GM23248 (cell line): ENCODE measurements around the gene FAS. TPM values are rescaled to one million over a fixed set of nuclear protein-coding genes. Genes with fewer than 3 reads are reported as not detected.

ENCODE experiments used
- DNase-seq: peaks from one replicate; pipeline ENCODE4 v3.0.0-alpha.2; 2015
- H2AFZ ChIP-seq: fragments of 200-600 bp; sonication (generic); 2 replicates; pipeline ENCODE4 v1.6.1; 2016; ENCODE audit warnings: antibody characterized with exemption
- H3F3A ChIP-seq: fragments of 200-600 bp; sonication (generic); 2 replicates; pipeline ENCODE4 v1.6.1; 2016; ENCODE audit warnings: mild to moderate bottlenecking, antibody characterized with exemption, mixed run types; ENCODE audit not compliant: insufficient read depth
- H3K27ac ChIP-seq: fragments of 200-600 bp; sonication (generic); 2 replicates; pipeline ENCODE4 v1.5.1; 2016; ENCODE audit warnings: mild to moderate bottlenecking
- H3K27me3 ChIP-seq: fragments of 200-600 bp; sonication (generic); replicated peaks from 2 replicates; pipeline ENCODE4 v1.6.1; 2016; ENCODE audit warnings: mild to moderate bottlenecking; ENCODE audit not compliant: insufficient read depth
- H3K36me3 ChIP-seq: fragments of 200-600 bp; sonication (generic); 2 replicates; pipeline ENCODE4 v1.6.1; 2016; ENCODE audit warnings: low read depth, mild to moderate bottlenecking
- H3K4me1 ChIP-seq: fragments of 200-600 bp; sonication (generic); 2 replicates; pipeline ENCODE4 v1.6.1; 2016; ENCODE audit warnings: mild to moderate bottlenecking; ENCODE audit not compliant: insufficient read depth
- H3K4me2 ChIP-seq: fragments of 200-600 bp; sonication (generic); one replicate; pipeline ENCODE4 v1.6.1; 2016; ENCODE audit warnings: mild to moderate bottlenecking; ENCODE audit not compliant: unreplicated experiment
- H3K4me3 ChIP-seq: fragments of 200-600 bp; sonication (generic); 2 replicates; pipeline ENCODE4 v1.5.1; 2016; ENCODE audit warnings: mild to moderate bottlenecking
- H3K79me2 ChIP-seq: fragments of 200-600 bp; sonication (generic); 2 replicates; pipeline ENCODE4 v1.6.1; 2016; ENCODE audit warnings: mild to moderate bottlenecking; ENCODE audit not compliant: insufficient read depth
- H3K9ac ChIP-seq: fragments of 200-600 bp; sonication (generic); 2 replicates; pipeline ENCODE4 v1.6.1; 2016; ENCODE audit warnings: mild to moderate bottlenecking
- H3K9me2 ChIP-seq: fragments of 200-600 bp; sonication (generic); 2 replicates; pipeline ENCODE4 v1.6.1; 2016; ENCODE audit warnings: mixed run types, mild to moderate bottlenecking, moderate library complexity; ENCODE audit not compliant: insufficient read depth
- H3K9me3 ChIP-seq: fragments of 200-600 bp; sonication (generic); one replicate; pipeline ENCODE4 v1.6.1; 2017; ENCODE audit warnings: low read depth
- H4K20me1 ChIP-seq: fragments of 200-600 bp; sonication (generic); 2 replicates; pipeline ENCODE4 v1.6.0; 2016; ENCODE audit not compliant: insufficient read depth
- EZH2 ChIP-seq: fragments of 200-600 bp; sonication (generic); IDR thresholded peaks from 2 replicates; pipeline ENCODE4 v1.6.1; 2018; ENCODE audit warnings: antibody characterized with exemption, mild to moderate bottlenecking; ENCODE audit not compliant: insufficient read depth, poor library complexity, severe bottlenecking
- EZH2phosphoT487 ChIP-seq: fragments of 200-600 bp; sonication (generic); IDR thresholded peaks from 2 replicates; pipeline ENCODE4 v1.6.1; 2018; ENCODE audit warnings: antibody characterized with exemption, moderate library complexity, mild to moderate bottlenecking, low read depth; ENCODE audit not compliant: insufficient read depth
- WGBS, 2 experiments: methylation state at CpG; one replicate each; pipeline ENCODE4 v1.1.6; 2015 to 2017; ENCODE audit warnings: low lambda C conversion rate in 2 of 2, low coverage in 1 of 2; ENCODE audit errors: missing lambda C conversion rate in 2 of 2; 5-methylcytosine and 5-hydroxymethylcytosine counted together
- in situ Hi-C: fragments of 300-500 bp; cut with MboI; formaldehyde crosslinking; loops from 2 replicates; pipeline ENCODE4 v1.15.0; 2020
- polyA plus RNA-seq: library from polyadenylated mRNA; unstranded; fragments of >200 nt; fragmentation: Nextera tagmentation; extraction: Ambion mirVana; gene quantifications from 2 replicates; pipeline ENCODE4 v1.2.1, GENCODE V29; 2016
- total RNA-seq: library from RNA; depleted of rRNA; stranded (reverse); fragments of >200 nt; shearing (Covaris generic); gene quantifications from 2 replicates; pipeline ENCODE4 v1.2.3, GENCODE V29; 2014

The FAS gene
- total and polyA plus RNA-seq, 2 experiments from 2014 or later: 55.4 to 77.8 TPM

DNA sequence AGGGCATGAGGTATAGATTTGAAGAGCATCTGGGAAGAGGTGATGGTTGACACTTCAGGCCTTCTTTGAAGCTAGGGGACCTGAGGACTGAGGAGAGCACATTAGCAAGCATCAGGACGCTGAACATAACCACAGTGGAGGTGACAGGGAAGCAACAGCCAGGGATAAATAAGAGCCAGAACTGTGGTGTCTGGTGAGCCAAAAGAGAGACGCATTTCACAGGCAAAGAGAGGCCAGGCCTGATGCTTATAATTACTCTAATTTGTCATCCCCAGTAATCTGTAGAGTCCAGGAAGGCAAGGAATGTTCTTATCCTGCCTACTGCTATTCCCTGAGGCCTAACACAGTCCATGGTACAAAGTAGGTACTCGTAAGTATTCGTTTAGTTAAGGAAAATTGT lies 10.4 kb upstream of the FAS start:
- in situ Hi-C loops: loop anchor here (5.0 kb wide), 1 partner anchor 43 kb away; no protein-coding TSS in a partner anchor
- no peak for TF ChIP-seq EZH2phosphoT487
- TF ChIP-seq EZH2: no peak
- WGBS, 2 experiments: 63 to 68% methylated on average over 4 of the region's 4 CpGs

GRCh38 chr10:88980800-88981199 lies 9.8 kb upstream of the FAS start:
- no peaks in the 10 kb centered on the region for H3K9me2 ChIP-seq
- peaks cover 11% of the 10 kb centered on the region; the same call in 1 of the 2 replicates for H3K36me3 ChIP-seq
- no peak overlapping the region for H2AFZ ChIP-seq
- TF ChIP-seq EZH2: no peak
- TF ChIP-seq EZH2phosphoT487: no peak
- no peak overlapping the region for H3K9ac ChIP-seq
- H3K79me2 ChIP-seq: peaks cover 49% of the 10 kb centered on the region
- in situ Hi-C loops: loop anchor here (5.0 kb wide), 1 partner anchor 43 kb away; no protein-coding TSS in a partner anchor
- no peak overlapping the region for H3K27ac ChIP-seq
- no peaks in the 10 kb centered on the region for H3K27me3 ChIP-seq
- H3K4me2 ChIP-seq: peak overlapping the region; percentile 52
- peaks cover 21% of the 10 kb centered on the region for H3K4me1 ChIP-seq
- 70 to 71% methylated on average over 4 of the region's 4 CpGs for WGBS, 2 experiments
- DNase-seq: peak; percentile 34
- peaks cover 22% of the 10 kb centered on the region; the same call in 1 of the 2 replicates for H3F3A ChIP-seq
- no peak overlapping the region for H3K4me3 ChIP-seq
- H4K20me1 ChIP-seq: no peaks in the 10 kb centered on the region
- H3K9me3 ChIP-seq: no peaks in the 10 kb centered on the region

More for the DNA sequence above, 10.4 kb upstream of the FAS start:
- DNase-seq: no peak
- Histone ChIP-seq H3K9me2 (no peaks in the 10 kb centered on the region), H3F3A (peaks cover 28% of the 10 kb centered on the region; the same call in 1 of the 2 replicates), H3K79me2 (peaks cover 49% of the 10 kb centered on the region), H3K9me3 (no peaks in the 10 kb centered on the region), H3K4me2 (peak overlapping the region; percentile 52), H4K20me1 (no peaks in the 10 kb centered on the region), H3K27ac (no peak overlapping the region), H3K36me3 (peaks cover 11% of the 10 kb centered on the region; the same call in 1 of the 2 replicates), H3K9ac (no peak overlapping the region), H2AFZ (no peak overlapping the region), H3K27me3 (no peaks in the 10 kb centered on the region), H3K4me3 (no peak overlapping the region), H3K4me1 (peaks cover 27% of the 10 kb centered on the region)

GRCh38 chr10:88981435-88981834 lies 9.2 kb upstream of the FAS start:
- no peaks in the 10 kb centered on the region for H4K20me1 ChIP-seq

GRCh38 chr10:88982366-88982765 lies 8.2 kb upstream of the FAS start:
- H3K27ac ChIP-seq: no peak overlapping the region
- DNase-seq: no peak
- H3K9me2 ChIP-seq: no peaks in the 10 kb centered on the region
- H4K20me1 ChIP-seq: no peaks in the 10 kb centered on the region
- peaks cover 11% of the 10 kb centered on the region; the same call in 1 of the 2 replicates for H3K36me3 ChIP-seq
- in situ Hi-C loops: loop anchor here (5.0 kb wide), 1 partner anchor 45 kb away; no protein-coding TSS in a partner anchor
- peaks cover 20% of the 10 kb centered on the region for H3K4me1 ChIP-seq
- peaks cover 48% of the 10 kb centered on the region for H3K79me2 ChIP-seq
- no peaks in the 10 kb centered on the region for H3K9me3 ChIP-seq
- no peak overlapping the region for H3K9ac ChIP-seq
- 76 to 81% methylated on average over 2 of the region's 2 CpGs for WGBS, 2 experiments
- H2AFZ ChIP-seq: no peak overlapping the region
- no peaks in the 10 kb centered on the region for H3K27me3 ChIP-seq
- TF ChIP-seq EZH2phosphoT487: no peak
- TF ChIP-seq EZH2: no peak
- peaks cover 20% of the 10 kb centered on the region; the same call in 1 of the 2 replicates for H3F3A ChIP-seq
- no peak overlapping the region for H3K4me3 ChIP-seq
- no peak overlapping the region for H3K4me2 ChIP-seq

More at GRCh38 chr10:88981435-88981834, 9.2 kb upstream of the FAS start:
- peaks cover 20% of the 10 kb centered on the region; the same call in 1 of the 2 replicates for H3F3A ChIP-seq
- no peak overlapping the region for H3K27ac ChIP-seq
- TF ChIP-seq EZH2: no peak
- no peak for TF ChIP-seq EZH2phosphoT487
- H3K27me3 ChIP-seq: no peaks in the 10 kb centered on the region
- in situ Hi-C loops: loop anchor here (5.0 kb wide), 1 partner anchor 44 kb away; no protein-coding TSS in a partner anchor
- H3K4me3 ChIP-seq: no peak overlapping the region
- H2AFZ ChIP-seq: no peak overlapping the region
- peaks cover 11% of the 10 kb centered on the region; the same call in 1 of the 2 replicates for H3K36me3 ChIP-seq
- no peaks in the 10 kb centered on the region for H3K9me2 ChIP-seq
- WGBS, 2 experiments: 93 to 98% methylated on average over 5 of the region's 5 CpGs
- H3K4me1 ChIP-seq: peaks cover 20% of the 10 kb centered on the region
- H3K9me3 ChIP-seq: no peaks in the 10 kb centered on the region
- no peak overlapping the region for H3K4me2 ChIP-seq
- no peak for DNase-seq
- peaks cover 46% of the 10 kb centered on the region for H3K79me2 ChIP-seq
- H3K9ac ChIP-seq: no peak overlapping the region
